Pancreas (tissue), 10 donors: ENCODE results near the gene ADCK2. TPM values are rescaled to one million over a fixed set of nuclear protein-coding genes. Genes with fewer than 3 reads are reported as not detected.

Experiments used
- ATAC-seq, 4 donors: fragments of 200-7000 bp; cut with Tn5 transposase; one replicate each; pipeline versions ENCODE4 v1.8.0 to v1.9.1; 2020; ENCODE audit warnings: mild to moderate bottlenecking in 4 of 4, moderate library complexity in 4 of 4
- DNase-seq, 6 donors: peaks; one replicate each; pipeline ENCODE4 v3.0.0-alpha.2; 2020
- FAIRE-seq: peaks from 2 replicates; lab custom pipeline; 2012; peaks lifted over from hg19 to GRCh38; lab: Jason Lieb, UNC
- H3K27ac ChIP-seq, 4 donors: fragments of 200-600 bp; sonication (generic); 1 replicate in 3 of 4; 2 replicates in 1 of 4; pipeline versions ENCODE4 v1.5.0 to v1.8.0; 2020
- H3K27me3 ChIP-seq, 4 donors: fragments of 200-600 bp; one replicate each; pipeline ENCODE4 v1.8.0; 2021
- H3K36me3 ChIP-seq, 3 donors: fragments of 200-600 bp; sonication (generic) in 1 of 3; one replicate each; pipeline versions ENCODE4 v1.5.0 to v1.8.0; 2020 to 2021
- H3K4me1 ChIP-seq, 3 donors: fragments of 200-600 bp; one replicate each; pipeline ENCODE4 v1.8.0; 2021
- H3K4me3 ChIP-seq, 4 donors: fragments of 200-600 bp; sonication (generic) in 2 of 4; one replicate each; pipeline versions ENCODE4 v1.5.0 to v1.8.0; 2020 to 2021
- H3K9me3 ChIP-seq, 4 donors: fragments of 200-600 bp; one replicate each; pipeline ENCODE4 v1.8.0; 2021
- WGBS, 2 donors: extraction: QIAGEN DNeasy Blood & Tissue Kit; methylation state at CpG; one replicate each; pipeline ENCODE4 v1.1.7; 2013; 5-methylcytosine and 5-hydroxymethylcytosine counted together
- intact Hi-C, 3 donors: fragments of 100-400 bp; cut with DNase I; formaldehyde crosslinking; loops; one replicate each; pipeline versions ENCODE4 v1.11.1 to v1.14.2; 2022
- polyA plus RNA-seq, 2 donors: library from polyadenylated mRNA; stranded (reverse); fragments of 200-250 nt; gene quantifications; one replicate each; pipeline ENCODE4 v1.2.3, GENCODE V29; 2013
- total RNA-seq, 6 donors: library from RNA; stranded (reverse); fragmentation: NEBNext Ultra II Directional in 4 of 6; extraction: Animal tissue kit (Norgen Biotek cat#: 25700) in 4 of 6; gene quantifications; one replicate each; pipeline versions ENCODE4 v1.2.1 to v1.2.4, GENCODE V29; 2021 to 2023
- TF ChIP-seq, protein P1 (sequence below), 4 donors: fragments of 200-600 bp; sonication (generic) in 3 of 4; IDR thresholded peaks; one replicate each; pipeline versions ENCODE4 v1.5.0 to v1.8.0; 2021; ENCODE audit warnings: antibody characterized with exemption in 4 of 4
- donor health status: healthy with polysubstance abuse.
- donor health status: DM: no; HTN: no; CAD: no; lungs with moderate emphysema.
- donor health status: DM: no; HTN: no; CAD: no.
- donor health status: control.
- donor health status: control.
- donor health status: Bipolar disorder and iron deficiency.
- donor health status: DM: yes; HTN: yes; CAD: no.
- donor health status: DM: no; HTN: no; CAD: no.
- donor health status: DM: no; HTN: no; CAD: no.
- donor health status: DM: yes; HTN: yes; CAD: no.

The ADCK2 gene
- total and polyA plus RNA-seq, 8 donors: 6.5 to 13.3 (median 8.4) TPM

DNA sequence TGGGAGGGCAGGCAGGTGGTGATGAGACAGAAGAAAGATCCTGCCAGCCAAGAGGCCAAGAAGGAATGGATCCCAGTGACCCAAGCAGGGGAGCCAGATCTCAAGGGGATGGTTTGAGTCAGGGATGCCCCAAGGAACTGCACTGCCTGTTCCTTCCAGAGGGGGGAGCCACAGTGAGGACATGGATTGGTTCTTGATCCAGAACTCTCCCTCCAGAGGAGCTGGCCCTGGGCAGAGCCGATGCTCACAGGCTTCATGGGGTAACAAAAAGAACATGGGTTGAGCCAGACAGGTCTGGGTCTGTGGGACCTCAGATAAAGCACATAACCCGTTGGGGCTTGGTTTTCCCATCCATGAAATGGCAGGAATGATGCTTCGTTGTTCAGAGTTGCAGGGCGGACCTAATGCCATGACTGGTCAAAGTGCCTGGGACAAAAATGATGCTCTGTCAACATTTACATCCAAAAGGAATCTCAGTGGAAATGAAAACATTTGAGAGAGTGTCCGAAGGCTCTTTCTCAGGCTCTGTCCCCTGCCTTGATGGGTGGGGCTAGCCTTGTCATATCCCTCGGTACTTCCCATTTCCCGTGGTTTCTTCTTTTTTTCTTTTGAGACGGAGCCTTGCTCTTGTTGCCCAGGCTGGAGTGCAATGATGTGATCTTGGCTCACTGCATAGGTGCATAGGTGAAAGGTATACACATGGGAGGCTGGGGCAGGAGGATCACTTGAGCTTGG is 27.4 kb upstream of the ADCK2 start:
- intact Hi-C loops: no loop called here
- H3K4me1 ChIP-seq: no peaks in the 10 kb centered on the region
- H3K4me3 ChIP-seq: no peak overlapping the region
- no peak for FAIRE-seq
- ATAC-seq: no peak
- peak in 1 of 6 donors; percentile 25 for DNase-seq
- no peaks in the 10 kb centered on the region for H3K36me3 ChIP-seq
- TF ChIP-seq, protein P1, sequence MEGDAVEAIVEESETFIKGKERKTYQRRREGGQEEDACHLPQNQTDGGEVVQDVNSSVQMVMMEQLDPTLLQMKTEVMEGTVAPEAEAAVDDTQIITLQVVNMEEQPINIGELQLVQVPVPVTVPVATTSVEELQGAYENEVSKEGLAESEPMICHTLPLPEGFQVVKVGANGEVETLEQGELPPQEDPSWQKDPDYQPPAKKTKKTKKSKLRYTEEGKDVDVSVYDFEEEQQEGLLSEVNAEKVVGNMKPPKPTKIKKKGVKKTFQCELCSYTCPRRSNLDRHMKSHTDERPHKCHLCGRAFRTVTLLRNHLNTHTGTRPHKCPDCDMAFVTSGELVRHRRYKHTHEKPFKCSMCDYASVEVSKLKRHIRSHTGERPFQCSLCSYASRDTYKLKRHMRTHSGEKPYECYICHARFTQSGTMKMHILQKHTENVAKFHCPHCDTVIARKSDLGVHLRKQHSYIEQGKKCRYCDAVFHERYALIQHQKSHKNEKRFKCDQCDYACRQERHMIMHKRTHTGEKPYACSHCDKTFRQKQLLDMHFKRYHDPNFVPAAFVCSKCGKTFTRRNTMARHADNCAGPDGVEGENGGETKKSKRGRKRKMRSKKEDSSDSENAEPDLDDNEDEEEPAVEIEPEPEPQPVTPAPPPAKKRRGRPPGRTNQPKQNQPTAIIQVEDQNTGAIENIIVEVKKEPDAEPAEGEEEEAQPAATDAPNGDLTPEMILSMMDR (IDR thresholded peaks at IDR 0.05): no peak
- WGBS, 2 donors: 76 to 86% methylated on average over 8 of the region's 8 CpGs
- H3K27ac ChIP-seq: no peak overlapping the region
- H3K27me3 ChIP-seq: no peaks in the 10 kb centered on the region
- no peaks in the 10 kb centered on the region for H3K9me3 ChIP-seq

DNA sequence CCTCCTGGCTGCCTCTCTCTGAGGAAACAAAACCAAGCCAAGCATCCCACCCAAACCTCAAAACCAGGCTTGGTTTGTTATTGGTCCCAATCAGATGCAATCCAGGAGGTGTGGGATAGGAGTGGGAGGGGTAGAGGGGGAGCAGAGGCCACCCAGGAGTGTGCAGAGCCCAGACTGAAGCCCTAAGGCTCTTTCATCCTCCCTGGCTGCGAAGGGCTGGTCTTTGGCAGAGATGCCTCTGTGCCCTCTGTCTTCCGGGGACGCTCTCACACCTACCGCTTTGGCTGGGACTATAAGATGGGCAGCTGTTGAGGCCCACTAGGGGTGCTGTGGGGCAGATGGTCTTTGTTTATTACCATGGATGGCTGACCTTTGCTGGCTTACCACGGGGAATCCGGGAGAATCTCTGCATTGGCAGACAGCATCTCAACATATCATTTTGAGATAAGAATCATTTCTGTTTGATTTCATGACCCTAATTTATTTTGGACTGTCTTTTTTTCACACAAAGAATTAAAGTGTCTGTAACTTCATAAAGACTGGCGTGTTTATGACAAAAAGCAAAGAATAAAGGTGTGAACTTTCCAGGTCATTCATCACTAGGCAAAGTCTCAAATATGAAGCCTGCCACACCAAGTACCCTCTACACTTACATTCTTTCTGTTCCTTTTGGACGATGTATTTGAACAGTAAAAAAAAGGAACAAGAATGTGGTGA is 25.7 kb upstream of the ADCK2 start:
- peak; percentile 56 to 90 (median 84) for ATAC-seq
- no peaks in the 10 kb centered on the region for H3K4me1 ChIP-seq
- H3K36me3 ChIP-seq: no peaks in the 10 kb centered on the region
- no peak overlapping the region for H3K27ac ChIP-seq
- H3K9me3 ChIP-seq: no peaks in the 10 kb centered on the region
- DNase-seq: peak in 2 of 6 donors; percentile 22 to 52
- no peak for FAIRE-seq
- TF ChIP-seq, protein P1 (IDR thresholded peaks at IDR 0.05): peak in 2 of 4 donors; percentile 20 to 28
- no peak overlapping the region for H3K4me3 ChIP-seq
- WGBS, 2 donors: 22% methylated on average over 8 of the region's 8 CpGs
- H3K27me3 ChIP-seq: no peaks in the 10 kb centered on the region
- intact Hi-C loops: no loop called here

GRCh38 chr7:140649556-140650205 is 23.1 kb upstream of the ADCK2 start:
- no peak for ATAC-seq
- no peak overlapping the region for H3K4me3 ChIP-seq
- FAIRE-seq: no peak
- intact Hi-C loops: loop anchor here in 2 of 3 donors (5.0 kb wide), 1 partner anchor 132 kb away; no protein-coding TSS in a partner anchor
- peaks cover 0 to 3% (median 0%) of the 10 kb centered on the region in 3 donors for H3K4me1 ChIP-seq
- no peaks in the 10 kb centered on the region for H3K9me3 ChIP-seq
- no peak overlapping the region for H3K27ac ChIP-seq
- H3K27me3 ChIP-seq: no peaks in the 10 kb centered on the region
- WGBS, 2 donors: 74 to 85% methylated on average over 6 of the region's 6 CpGs
- TF ChIP-seq, protein P1 (IDR thresholded peaks at IDR 0.05): no peak
- peak in 1 of 6 donors; percentile 32 for DNase-seq
- H3K36me3 ChIP-seq: no peaks in the 10 kb centered on the region

DNA sequence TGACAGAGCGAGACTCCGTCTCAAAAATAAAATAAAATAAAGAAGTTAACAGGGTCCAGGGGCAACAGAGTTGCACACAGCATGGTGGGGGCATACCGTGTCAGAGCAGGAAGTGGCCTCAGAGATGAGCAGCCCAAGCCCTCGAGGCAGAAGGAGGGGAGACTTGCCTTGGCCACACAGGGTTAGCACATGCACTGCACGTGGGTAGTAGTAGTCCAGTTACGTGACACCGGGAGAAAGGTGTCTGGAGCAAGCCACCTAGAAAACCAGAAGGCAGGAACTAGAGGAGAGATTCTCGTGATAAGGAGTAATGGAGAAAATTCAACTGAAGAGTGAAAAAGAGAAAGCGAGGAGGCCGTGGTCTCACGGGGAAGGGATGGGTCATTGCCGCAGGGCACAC is 22.4 kb upstream of the ADCK2 start:
- Histone ChIP-seq H3K4me3 (no peak overlapping the region), H3K4me1 (peaks cover 0 to 3% (median 0%) of the 10 kb centered on the region in 3 donors), H3K27me3 (no peaks in the 10 kb centered on the region), H3K36me3 (no peaks in the 10 kb centered on the region), H3K27ac (no peak overlapping the region), H3K9me3 (no peaks in the 10 kb centered on the region)
- intact Hi-C loops: loop anchor here in 2 of 3 donors (5.0 kb wide), 1 partner anchor 133 kb away; no protein-coding TSS in a partner anchor
- ATAC-seq (no peak), FAIRE-seq (no peak), DNase-seq (peak in 1 of 6 donors; percentile 24)
- TF ChIP-seq, protein P1 (IDR thresholded peaks at IDR 0.05): no peak
- WGBS, 2 donors: 91 to 92% methylated on average over 12 of the region's 12 CpGs
